ENCODE data around the gene NRXN3.

NRXN3 gene

GRCh38 chr14:79730196-79730595 is 1560.0 kb downstream of the NRXN3 start:
- no peak for TF ChIP-seq CTCF (conservative IDR thresholded peaks at IDR 0.05; ENCODE audit: low read depth, low read length)
- no peak overlapping the region for H3K4me3 ChIP-seq (ENCODE audit: low read length)
- no peak for DNase-seq (ENCODE audit: low read depth)

- TF ChIP-seq CTCF (conservative IDR thresholded peaks at IDR 0.05; ENCODE audit: low read depth, low read length): no peak
- peak; percentile 8 for DNase-seq (ENCODE audit: low read depth)
- no peak overlapping the region for H3K4me3 ChIP-seq (ENCODE audit: low read length)
Observed at GRCh38 chr14:79730953-79731352, 1560.8 kb downstream of the NRXN3 start.

GRCh38 chr14:79732911-79733655 is 1562.9 kb downstream of the NRXN3 start:
- no peak for TF ChIP-seq CTCF (conservative IDR thresholded peaks at IDR 0.05; ENCODE audit: low read depth, low read length)
- no peak for DNase-seq (ENCODE audit: low read depth)
- no peak overlapping the region for H3K4me3 ChIP-seq (ENCODE audit: low read length)

- TF ChIP-seq CTCF (conservative IDR thresholded peaks at IDR 0.05; ENCODE audit: low read depth, low read length): no peak
- no peak for DNase-seq (ENCODE audit: low read depth)
- H3K4me3 ChIP-seq (ENCODE audit: low read length): no peak overlapping the region
Observed at GRCh38 chr14:79734151-79734550, 1564.0 kb downstream of the NRXN3 start.

GRCh38 chr14:79734656-79735055 is 1564.5 kb downstream of the NRXN3 start:
- DNase-seq (ENCODE audit: low read depth): no peak
- TF ChIP-seq CTCF (conservative IDR thresholded peaks at IDR 0.05; ENCODE audit: low read depth, low read length): no peak
- no peak overlapping the region for H3K4me3 ChIP-seq (ENCODE audit: low read length)

- no peak for TF ChIP-seq CTCF (conservative IDR thresholded peaks at IDR 0.05; ENCODE audit: low read depth, low read length)
- DNase-seq (ENCODE audit: low read depth): no peak
- H3K4me3 ChIP-seq (ENCODE audit: low read length): no peak overlapping the region
Observed at GRCh38 chr14:79735121-79735520, 1564.9 kb downstream of the NRXN3 start.

GRCh38 chr14:79740066-79740601 is 1570.0 kb downstream of the NRXN3 start:
- no peak for TF ChIP-seq CTCF (conservative IDR thresholded peaks at IDR 0.05; ENCODE audit: low read depth, low read length)
- H3K4me3 ChIP-seq (ENCODE audit: low read length): no peak overlapping the region
- no peak for DNase-seq (ENCODE audit: low read depth)
